K562 (cell line): Measurements from ENCODE around the gene ZFP36. TPM values are rescaled to one million over a fixed set of nuclear protein-coding genes. Genes with fewer than 3 reads are reported as not detected.

ENCODE experiments used
- ATF7 ChIP-seq: fragments of 450-650 bp; IDR thresholded peaks from 2 replicates; pipeline ENCODE4 v1.7.1; 2014; ENCODE audit warnings: mild to moderate bottlenecking, moderate library complexity
- DPF2 ChIP-seq: fragments of 450-650 bp; IDR thresholded peaks from 2 replicates; pipeline ENCODE4 v1.6.1; 2016
- EGR1 ChIP-seq: fragments of 450-650 bp; conservative IDR thresholded peaks from 2 replicates; pipeline ENCODE4 v1.6.1; 2017; ENCODE audit warnings: mild to moderate bottlenecking
- FOXK1 ChIP-seq: sonication (generic); formaldehyde crosslinking; IDR thresholded peaks from 2 replicates; pipeline ENCODE4 v1.8.0; 2022; ENCODE audit warnings: missing genetic modification reagents, mild to moderate bottlenecking, borderline replicate concordance
- FOXK2 ChIP-seq, 2 experiments: fragments of 450-650 bp; IDR thresholded peaks in 1 of 2; conservative IDR thresholded peaks in 1 of 2; 2 replicates each; pipeline ENCODE4 v1.6.1; 2016; ENCODE audit warnings: low read depth in 2 of 2, mild to moderate bottlenecking in 1 of 2
- GABPB1 ChIP-seq: sonication (generic); formaldehyde crosslinking; IDR thresholded peaks from 2 replicates; pipeline ENCODE4 v1.8.0; 2022; ENCODE audit warnings: mild to moderate bottlenecking, missing genetic modification reagents
- HDGF ChIP-seq: fragments of 450-650 bp; IDR thresholded peaks from 2 replicates; pipeline ENCODE4 v1.6.1; 2016
- JUN ChIP-seq, 2 experiments: sonication (generic) in 1 of 2; formaldehyde crosslinking in 1 of 2; IDR thresholded peaks; 2 replicates each; pipeline versions ENCODE4 v1.6.1 to v1.8.0; 2012 to 2022; ENCODE audit warnings: borderline replicate concordance in 2 of 2, mild to moderate bottlenecking in 2 of 2, improper control_type of control experiment in 1 of 2, low read depth in 1 of 2, low read length in 1 of 2, missing genetic modification reagents in 1 of 2
- MITF ChIP-seq: IDR thresholded peaks from 2 replicates; pipeline ENCODE4 v1.6.1; 2014; ENCODE audit warnings: antibody characterized with exemption
- NBN ChIP-seq: fragments of 450-650 bp; IDR thresholded peaks from 2 replicates; pipeline ENCODE4 v1.6.1; 2016; ENCODE audit warnings: low read depth, mild to moderate bottlenecking
- POLR2AphosphoS2 ChIP-seq: IDR thresholded peaks from 2 replicates; pipeline ENCODE4 v1.6.1; 2012; ENCODE audit warnings: low read length, improper control_type of control experiment
- POLR2AphosphoS5 ChIP-seq: IDR thresholded peaks from 2 replicates; pipeline ENCODE4 v1.6.1; 2011; ENCODE audit warnings: mild to moderate bottlenecking, low read depth, low read length, moderate library complexity; ENCODE audit not compliant: control insufficient read depth, insufficient read depth
- RBFOX2 ChIP-seq: fragments of 200-400 bp; formaldehyde crosslinking; IDR thresholded peaks from 2 replicates; pipeline ENCODE4 v1.6.1; 2017; ENCODE audit warnings: low read depth, mild to moderate bottlenecking, low read length, moderate library complexity
- SRSF9 ChIP-seq: fragments of 200-400 bp; formaldehyde crosslinking; IDR thresholded peaks from 2 replicates; pipeline ENCODE4 v1.6.1; 2017; ENCODE audit warnings: low read depth, low read length, borderline replicate concordance
- TSC22D4 ChIP-seq: fragments of 450-650 bp; IDR thresholded peaks from 2 replicates; pipeline ENCODE4 v1.6.1; 2016; ENCODE audit warnings: missing genetic modification characterization, missing biosample characterization, control low read depth
- ZBED1 ChIP-seq: IDR thresholded peaks from 2 replicates; pipeline ENCODE4 v1.6.1; 2014
- ZNF175 ChIP-seq: fragments of 200-800 bp; sonication (Bioruptor generic); IDR thresholded peaks from 2 replicates; pipeline ENCODE4 v1.6.1; 2016; ENCODE audit warnings: low read depth, mild to moderate bottlenecking, missing genetic modification characterization, missing compliant biosample characterization
- ZNF384 ChIP-seq: IDR thresholded peaks from 2 replicates; pipeline ENCODE4 v1.6.1; 2012; ENCODE audit warnings: low read depth, low read length, improper control_type of control experiment
- ZZZ3 ChIP-seq: fragments of 450-650 bp; IDR thresholded peaks from 2 replicates; pipeline ENCODE4 v1.6.1; 2016; ENCODE audit warnings: antibody characterized with exemption, mild to moderate bottlenecking, moderate library complexity
- polyA plus RNA-seq, 8 experiments: library from polyadenylated mRNA; depleted of rRNA in 4 of 8; stranded (reverse) in 5 of 8; unstranded in 3 of 8; fragments of >200 nt; fragmentation: Nextera tagmentation in 2 of 8; fragmentation: Illumina TruSeq in 1 of 8; extraction: Ambion mirVana in 2 of 8; extraction: Trizol in 1 of 8; gene quantifications; 2 replicates each; pipeline versions ENCODE4 v1.2.1 to v1.2.3, GENCODE V29; 2011 to 2014; ENCODE audit warnings: inconsistent platforms in 1 of 8, missing spikeins in 1 of 8
- total RNA-seq, 7 experiments: library from RNA; depleted of rRNA in 6 of 7; stranded (reverse); fragments of >200 nt in 6 of 7; fragmentation: Illumina TruSeq in 2 of 7; extraction: Trizol in 2 of 7; gene quantifications; 2 replicates each; pipeline versions ENCODE4 v1.2.1 to v1.2.3, GENCODE V29; 2011 to 2021; ENCODE audit warnings: low replicate concordance in 1 of 7
- TF ChIP-seq, protein P1 (sequence below), 2 experiments: IDR thresholded peaks; 2 replicates each; pipeline ENCODE4 v1.6.1; 2012; ENCODE audit warnings: improper control_type of control experiment in 2 of 2, low read depth in 2 of 2, low read length in 2 of 2, borderline replicate concordance in 1 of 2

ZFP36 gene
- total and polyA plus RNA-seq, 9 of the 15 experiments (the other 6 are each of a cell fraction or from before 2014, with no cell fraction given) = 1.0 to 20.1 (median 3.5) TPM

DNA sequence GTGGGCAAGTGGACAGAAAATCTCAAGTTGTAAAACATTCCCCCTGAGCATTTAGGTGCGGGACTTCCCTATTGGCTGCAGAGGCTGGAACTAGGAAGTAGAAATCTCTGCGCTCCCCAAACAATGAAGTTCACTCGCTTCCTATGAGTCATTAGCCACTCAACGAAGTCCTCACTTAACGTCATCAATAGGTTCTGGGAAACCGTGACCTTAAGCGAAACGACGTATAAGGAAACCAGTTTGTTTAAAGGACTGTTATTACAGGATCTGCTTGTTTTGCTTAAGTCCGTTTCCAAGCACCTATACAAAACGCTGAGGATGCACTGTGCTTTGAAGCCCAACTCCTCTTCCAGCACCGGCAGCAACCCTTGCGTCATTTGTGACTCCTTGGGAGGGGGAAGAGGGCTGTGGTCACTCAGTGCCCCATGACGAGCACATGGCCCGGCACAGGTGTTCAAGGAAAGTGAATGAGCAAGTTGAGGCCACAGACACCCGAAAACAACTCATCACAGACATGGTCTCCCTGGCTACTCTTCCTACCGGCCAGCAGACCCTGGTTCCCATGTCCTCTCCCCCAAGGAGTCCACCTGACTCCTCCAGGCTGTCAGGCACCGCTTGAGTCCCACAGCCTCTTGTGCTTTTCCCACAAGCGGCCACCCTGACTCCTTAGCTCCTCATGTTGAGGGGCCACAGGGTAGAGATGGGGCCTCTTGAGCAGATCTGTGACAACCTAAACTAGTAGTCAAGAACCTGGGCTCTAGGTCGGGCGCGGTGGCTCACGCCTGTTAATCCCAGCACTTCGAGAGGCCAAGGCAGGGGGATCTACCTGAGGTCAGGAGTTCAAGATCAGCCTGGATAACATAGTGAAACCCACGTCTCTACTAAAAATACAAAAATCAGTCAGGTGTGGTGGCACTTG lies 24.3 kb downstream of the ZFP36 start (continued):
- TF ChIP-seq FOXK2 (conservative IDR thresholded peaks at IDR 0.05 in 1 of 2, IDR thresholded peaks at IDR 0.05 in 1 of 2; ENCODE audit: low read depth in 2 of 2) (peak; percentile 44 to 53; a peak in 2 of 4 replicates), ZNF384 (no peak), DPF2 (peak; percentile 74), HDGF (0 out of 2 replicates have a peak, but pooled peaks have one; percentile 47), EGR1 (no peak), FOXK1 (CRISPR knock-in tag) (peak; percentile 88; the same call in 1 of the 2 replicates), NBN (peak; percentile 90), GABPB1 (CRISPR knock-in tag) (peak; percentile 70; the same call in 1 of the 2 replicates), ZNF175 (peak; percentile 54; the same call in 1 of the 2 replicates), ZZZ3 (no peak), RBFOX2 (peak; percentile 69; the same call in 1 of the 2 replicates), TSC22D4 (tag) (no peak), POLR2AphosphoS2 (peak; percentile 85; the same call in 1 of the 2 replicates), JUN (IDR thresholded peaks at IDR 0.05; ENCODE audit: borderline replicate concordance, low read depth, low read length) (peak; percentile 77), JUN (CRISPR knock-in tag; IDR thresholded peaks at IDR 0.05; ENCODE audit: borderline replicate concordance) (0 out of 2 replicates have a peak, but pooled peaks have one; percentile 40), ZBED1 (peak; percentile 17; the same call in 1 of the 2 replicates), MITF (peak; percentile 85), SRSF9 (no peak), POLR2AphosphoS5 (no peak), ATF7 (peak; percentile 94)
- TF ChIP-seq, protein P1, sequence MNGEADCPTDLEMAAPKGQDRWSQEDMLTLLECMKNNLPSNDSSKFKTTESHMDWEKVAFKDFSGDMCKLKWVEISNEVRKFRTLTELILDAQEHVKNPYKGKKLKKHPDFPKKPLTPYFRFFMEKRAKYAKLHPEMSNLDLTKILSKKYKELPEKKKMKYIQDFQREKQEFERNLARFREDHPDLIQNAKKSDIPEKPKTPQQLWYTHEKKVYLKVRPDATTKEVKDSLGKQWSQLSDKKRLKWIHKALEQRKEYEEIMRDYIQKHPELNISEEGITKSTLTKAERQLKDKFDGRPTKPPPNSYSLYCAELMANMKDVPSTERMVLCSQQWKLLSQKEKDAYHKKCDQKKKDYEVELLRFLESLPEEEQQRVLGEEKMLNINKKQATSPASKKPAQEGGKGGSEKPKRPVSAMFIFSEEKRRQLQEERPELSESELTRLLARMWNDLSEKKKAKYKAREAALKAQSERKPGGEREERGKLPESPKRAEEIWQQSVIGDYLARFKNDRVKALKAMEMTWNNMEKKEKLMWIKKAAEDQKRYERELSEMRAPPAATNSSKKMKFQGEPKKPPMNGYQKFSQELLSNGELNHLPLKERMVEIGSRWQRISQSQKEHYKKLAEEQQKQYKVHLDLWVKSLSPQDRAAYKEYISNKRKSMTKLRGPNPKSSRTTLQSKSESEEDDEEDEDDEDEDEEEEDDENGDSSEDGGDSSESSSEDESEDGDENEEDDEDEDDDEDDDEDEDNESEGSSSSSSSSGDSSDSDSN (IDR thresholded peaks at IDR 0.05; ENCODE audit: borderline replicate concordance in 1 of 2, low read depth in 2 of 2, low read length in 2 of 2) = no peak
